Prostate gland (tissue), 2 donors: ENCODE measurements around the gene LHB. TPM values are rescaled to one million over a fixed set of nuclear protein-coding genes. Genes with fewer than 3 reads are reported as not detected.

ENCODE experiments used
- DNase-seq: peaks from one replicate; pipeline ENCODE4 v3.0.0-alpha.2; 2019; ENCODE audit warnings: low spot score
- H3K27ac ChIP-seq, 2 donors: fragments of 200-600 bp; sonication (generic); 2 replicates each; pipeline ENCODE4 v1.5.1; 2017 to 2019
- H3K27me3 ChIP-seq: fragments of 200-600 bp; sonication (generic); replicated peaks from 2 replicates; pipeline ENCODE4 v1.5.1; 2019; ENCODE audit not compliant: insufficient read depth
- H3K36me3 ChIP-seq, 2 donors: fragments of 200-600 bp; sonication (generic); 1 replicate in 1 of 2; 2 replicates in 1 of 2; pipeline versions ENCODE4 v1.5.1 to v1.8.1; 2017 to 2019
- H3K4me1 ChIP-seq: fragments of 200-600 bp; sonication (generic); replicated peaks from 2 replicates; pipeline ENCODE4 v1.5.1; 2019
- H3K4me3 ChIP-seq, 2 donors: fragments of 200-600 bp; sonication (generic); 2 replicates each; pipeline ENCODE4 v1.5.1; 2017 to 2019
- H3K9me3 ChIP-seq: fragments of 200-600 bp; sonication (generic); 2 replicates; pipeline ENCODE4 v1.5.1; 2017
- POLR2A ChIP-seq: fragments of 450-650 bp; IDR thresholded peaks from one replicate; pipeline ENCODE4 v1.6.1; 2016; ENCODE audit warnings: antibody characterized with exemption, mild to moderate bottlenecking
- POLR2AphosphoS5 ChIP-seq: sonication (generic); formaldehyde crosslinking; IDR thresholded peaks from one replicate; pipeline ENCODE4 v1.6.1; 2017; ENCODE audit warnings: antibody characterized with exemption
- WGBS: methylation state at CpG from one replicate; pipeline ENCODE4 v1.1.5; 2018; 5-methylcytosine and 5-hydroxymethylcytosine counted together
- intact Hi-C: fragments of 100-400 bp; cut with DNase I; formaldehyde crosslinking; loops from one replicate; pipeline ENCODE4 v1.14.2; 2022
- total RNA-seq, 2 donors: library from RNA; depleted of rRNA; stranded (reverse); fragments of >200 nt; gene quantifications; one replicate each; pipeline ENCODE4 v1.1.0, GENCODE V29; 2016
- TF ChIP-seq, protein P1 (sequence below), 4 experiments: fragments of 200-600 bp in 2 of 4; fragments of 450-650 bp in 2 of 4; sonication (generic) in 2 of 4; IDR thresholded peaks; 1 replicate in 3 of 4; 2 replicates in 1 of 4; pipeline ENCODE4 v1.5.1; 2016 to 2019; ENCODE audit warnings: antibody characterized with exemption in 4 of 4, mild to moderate bottlenecking in 2 of 4, moderate library complexity in 2 of 4

LHB gene
- total RNA-seq, 2 donors from 2014 or later = 5.2 TPM; not detected in 1

DNA sequence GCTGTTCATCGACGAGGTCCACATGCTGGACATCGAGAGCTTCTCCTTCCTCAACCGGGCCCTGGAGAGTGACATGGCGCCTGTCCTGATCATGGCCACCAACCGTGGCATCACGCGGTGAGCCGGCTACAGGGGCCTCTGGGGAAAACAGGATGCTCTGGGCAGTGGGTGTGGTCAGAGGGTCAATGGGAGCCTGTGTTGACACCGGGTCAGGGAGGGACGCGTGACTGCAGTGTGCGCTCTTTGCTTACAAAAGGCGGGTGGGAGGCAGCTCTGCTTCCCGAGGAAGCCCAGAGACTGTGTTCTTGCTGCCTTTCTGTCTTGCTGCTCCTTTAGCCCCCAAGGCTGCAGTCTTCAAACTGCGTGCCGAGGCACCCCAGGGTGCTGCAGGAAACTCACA, 5.7 kb downstream of the LHB start:
- TF ChIP-seq, protein P1, sequence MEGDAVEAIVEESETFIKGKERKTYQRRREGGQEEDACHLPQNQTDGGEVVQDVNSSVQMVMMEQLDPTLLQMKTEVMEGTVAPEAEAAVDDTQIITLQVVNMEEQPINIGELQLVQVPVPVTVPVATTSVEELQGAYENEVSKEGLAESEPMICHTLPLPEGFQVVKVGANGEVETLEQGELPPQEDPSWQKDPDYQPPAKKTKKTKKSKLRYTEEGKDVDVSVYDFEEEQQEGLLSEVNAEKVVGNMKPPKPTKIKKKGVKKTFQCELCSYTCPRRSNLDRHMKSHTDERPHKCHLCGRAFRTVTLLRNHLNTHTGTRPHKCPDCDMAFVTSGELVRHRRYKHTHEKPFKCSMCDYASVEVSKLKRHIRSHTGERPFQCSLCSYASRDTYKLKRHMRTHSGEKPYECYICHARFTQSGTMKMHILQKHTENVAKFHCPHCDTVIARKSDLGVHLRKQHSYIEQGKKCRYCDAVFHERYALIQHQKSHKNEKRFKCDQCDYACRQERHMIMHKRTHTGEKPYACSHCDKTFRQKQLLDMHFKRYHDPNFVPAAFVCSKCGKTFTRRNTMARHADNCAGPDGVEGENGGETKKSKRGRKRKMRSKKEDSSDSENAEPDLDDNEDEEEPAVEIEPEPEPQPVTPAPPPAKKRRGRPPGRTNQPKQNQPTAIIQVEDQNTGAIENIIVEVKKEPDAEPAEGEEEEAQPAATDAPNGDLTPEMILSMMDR (IDR thresholded peaks at IDR 0.05) = no peak
- TF ChIP-seq POLR2A (no peak), POLR2AphosphoS5 (no peak)
- no peak overlapping the region for H3K27ac ChIP-seq
- no peaks in the 10 kb centered on the region for H3K9me3 ChIP-seq
- WGBS = 91% methylated on average over 17 of the region's 17 CpGs
- no peak for DNase-seq
- H3K27me3 ChIP-seq = no peaks in the 10 kb centered on the region
- intact Hi-C loops = no loop called here
- H3K4me1 ChIP-seq = no peaks in the 10 kb centered on the region
- H3K36me3 ChIP-seq = peaks cover 0 to under 1% of the 10 kb centered on the region in 2 donors
- no peak overlapping the region for H3K4me3 ChIP-seq

DNA sequence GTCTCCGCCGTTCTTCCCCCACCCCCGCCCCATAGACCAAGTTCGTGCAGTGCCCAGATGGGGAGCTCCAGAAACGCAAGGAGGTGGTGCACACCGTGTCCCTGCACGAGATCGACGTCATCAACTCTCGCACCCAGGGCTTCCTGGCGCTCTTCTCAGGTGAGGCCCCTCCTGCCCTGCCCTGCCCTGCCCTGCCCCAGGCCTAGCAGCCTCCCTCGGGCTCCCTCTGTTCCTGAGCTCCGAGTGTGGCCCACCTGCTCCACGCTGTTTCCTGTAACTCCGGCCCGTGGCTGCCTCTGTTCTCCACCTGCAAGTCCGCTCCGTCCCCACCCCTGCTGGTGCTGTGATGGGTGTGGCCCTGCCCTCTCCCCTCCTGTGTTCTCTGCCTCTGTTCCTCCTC, 6.4 kb downstream of the LHB start:
- no peak for DNase-seq
- intact Hi-C loops = no loop called here
- peaks cover 0 to 4% of the 10 kb centered on the region in 2 donors for H3K36me3 ChIP-seq
- no peaks in the 10 kb centered on the region for H3K4me1 ChIP-seq
- TF ChIP-seq POLR2AphosphoS5 (no peak), POLR2A (no peak)
- TF ChIP-seq, protein P1 (IDR thresholded peaks at IDR 0.05) = no peak
- H3K27ac ChIP-seq = no peak overlapping the region
- H3K27me3 ChIP-seq = no peaks in the 10 kb centered on the region
- H3K9me3 ChIP-seq = no peaks in the 10 kb centered on the region
- no peak overlapping the region for H3K4me3 ChIP-seq
- WGBS = 89% methylated on average over 17 of the region's 18 CpGs

DNA sequence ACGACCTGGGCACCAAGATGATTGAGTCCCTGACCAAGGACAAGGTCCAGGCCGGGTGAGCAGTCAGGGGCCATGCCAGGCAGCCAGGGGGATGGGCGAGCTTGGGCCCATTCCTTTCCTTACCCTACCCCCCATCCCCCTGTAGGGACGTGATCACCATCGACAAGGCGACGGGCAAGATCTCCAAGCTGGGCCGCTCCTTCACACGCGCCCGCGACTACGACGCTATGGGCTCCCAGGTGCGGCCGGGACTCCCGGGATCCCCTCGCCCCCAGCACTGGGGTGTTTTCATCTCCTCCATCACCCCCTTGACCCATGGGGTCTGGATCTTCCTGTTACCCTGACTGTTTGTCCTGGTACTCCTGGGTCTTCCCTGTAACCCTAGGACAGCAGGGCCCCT, 7.1 kb downstream of the LHB start:
- intact Hi-C loops = no loop called here
- no peak overlapping the region for H3K4me3 ChIP-seq
- H3K9me3 ChIP-seq = no peaks in the 10 kb centered on the region
- DNase-seq = no peak
- H3K27ac ChIP-seq = no peak overlapping the region
- H3K4me1 ChIP-seq = no peaks in the 10 kb centered on the region
- no peaks in the 10 kb centered on the region for H3K27me3 ChIP-seq
- peaks cover 0 to 4% of the 10 kb centered on the region in 2 donors for H3K36me3 ChIP-seq
- TF ChIP-seq, protein P1 (IDR thresholded peaks at IDR 0.05) = no peak
- TF ChIP-seq POLR2A = no peak
- TF ChIP-seq POLR2AphosphoS5 = no peak
- WGBS = 94% methylated on average over 18 of the region's 18 CpGs

DNA sequence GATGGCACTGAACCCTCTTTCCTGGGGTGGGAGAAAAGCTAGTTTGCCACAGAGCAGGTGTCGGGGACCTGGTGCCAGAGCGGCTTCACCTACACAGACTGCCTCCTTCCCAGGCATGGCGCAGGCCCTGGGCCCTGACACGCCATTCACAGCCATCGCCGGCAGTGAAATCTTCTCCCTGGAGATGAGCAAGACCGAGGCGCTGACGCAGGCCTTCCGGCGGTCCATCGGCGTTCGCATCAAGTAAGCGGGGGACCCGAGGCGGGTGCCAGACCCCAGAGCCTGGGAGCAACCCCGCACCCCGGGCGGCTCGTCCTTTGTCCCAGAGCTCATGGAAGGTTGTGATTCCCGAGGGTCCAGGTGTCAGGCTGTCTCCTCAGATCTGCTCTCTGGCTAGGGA, 10.0 kb downstream of the LHB start:
- no peak for DNase-seq
- 96% methylated on average over 22 of the region's 22 CpGs for WGBS
- no peak overlapping the region for H3K27ac ChIP-seq
- no peak overlapping the region for H3K4me3 ChIP-seq
- intact Hi-C loops = no loop called here
- H3K9me3 ChIP-seq = no peaks in the 10 kb centered on the region
- TF ChIP-seq, protein P1 (IDR thresholded peaks at IDR 0.05) = no peak
- no peak for TF ChIP-seq POLR2AphosphoS5
- TF ChIP-seq POLR2A = no peak
- H3K27me3 ChIP-seq = no peaks in the 10 kb centered on the region
- H3K36me3 ChIP-seq = peaks cover 0 to 4% of the 10 kb centered on the region in 2 donors
- no peaks in the 10 kb centered on the region for H3K4me1 ChIP-seq

DNA sequence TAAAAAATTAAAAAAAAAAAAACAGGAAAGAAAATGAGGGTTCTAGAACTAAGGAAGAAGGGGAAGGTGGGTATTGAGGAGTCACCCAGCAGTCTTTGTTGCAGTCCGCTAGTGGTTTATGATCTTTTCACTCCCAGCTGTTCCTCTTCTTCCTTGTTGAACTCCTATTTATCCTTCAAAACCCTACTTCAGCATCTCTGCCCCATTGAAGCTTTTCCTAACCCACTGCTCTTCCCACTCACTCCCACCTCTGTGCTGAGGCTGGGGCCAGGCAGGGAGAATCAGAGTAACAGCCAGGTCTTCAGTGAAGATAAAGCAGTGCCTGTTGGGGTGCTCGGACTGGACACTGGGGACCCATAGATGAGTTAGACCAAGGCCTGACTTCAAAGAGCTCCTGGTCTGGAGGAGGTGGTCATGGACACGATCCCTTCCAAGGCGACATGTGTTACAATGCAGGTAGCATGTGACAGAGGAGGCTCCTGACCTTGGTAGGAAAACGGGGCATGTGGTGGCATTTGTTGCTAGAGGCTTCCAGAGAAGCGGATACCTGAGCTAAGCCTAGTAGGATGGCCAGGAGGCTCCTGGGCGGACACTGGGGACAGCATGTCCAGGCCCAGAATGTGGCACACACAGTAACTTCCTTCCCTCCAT, 11.8 kb downstream of the LHB start:
- no peaks in the 10 kb centered on the region for H3K4me1 ChIP-seq
- DNase-seq = no peak
- WGBS = 95% methylated on average over 7 of the region's 7 CpGs
- no peaks in the 10 kb centered on the region for H3K27me3 ChIP-seq
- no peaks in the 10 kb centered on the region for H3K9me3 ChIP-seq
- H3K27ac ChIP-seq = no peak overlapping the region
- TF ChIP-seq, protein P1 (IDR thresholded peaks at IDR 0.05) = no peak
- TF ChIP-seq POLR2AphosphoS5 (no peak), POLR2A (no peak)
- peaks cover 0 to 4% of the 10 kb centered on the region in 2 donors for H3K36me3 ChIP-seq
- H3K4me3 ChIP-seq = no peak overlapping the region
- intact Hi-C loops = no loop called here
